Aorta (tissue), 5 donors: ENCODE measurements around the gene SENP3. TPM values are rescaled to one million over a fixed set of nuclear protein-coding genes. Genes with fewer than 3 reads are reported as not detected.
A peak's percentile ranks its signal among the peaks of the same experiment; 100 is the strongest.

Experiments
- ATAC-seq: fragments of 200-7000 bp; cut with Tn5 transposase; one replicate; pipeline ENCODE4 v1.9.1; 2022; ENCODE audit warnings: moderate library complexity; ENCODE audit not compliant: low FRiP score
- DNase-seq, 2 donors: peaks; one replicate each; pipeline ENCODE4 v3.0.0-alpha.2; 2020
- H3K27ac ChIP-seq, 2 donors: one replicate each; pipeline ENCODE4 v1.5.1; 2013; ENCODE audit warnings: low read length in 2 of 2, mild to moderate bottlenecking in 2 of 2, moderate library complexity in 2 of 2, control low read depth in 1 of 2, inconsistent platforms in 1 of 2, low read depth in 1 of 2
- H3K27me3 ChIP-seq, 2 donors: one replicate each; pipeline ENCODE4 v1.6.1; 2013; ENCODE audit warnings: control low read depth in 1 of 2, low read length in 1 of 2, mild to moderate bottlenecking in 1 of 2, moderate library complexity in 1 of 2; ENCODE audit not compliant: insufficient read depth in 2 of 2, control insufficient read depth in 1 of 2
- H3K36me3 ChIP-seq, 2 donors: one replicate each; pipeline ENCODE4 v1.6.1; 2013; ENCODE audit warnings: control low read depth in 1 of 2, low read length in 1 of 2, mild to moderate bottlenecking in 1 of 2; ENCODE audit not compliant: insufficient read depth in 2 of 2, control insufficient read depth in 1 of 2
- H3K4me1 ChIP-seq, 2 donors: one replicate each; pipeline ENCODE4 v1.6.1; 2013; ENCODE audit warnings: low read length in 2 of 2, control low read depth in 1 of 2, mild to moderate bottlenecking in 1 of 2, moderate library complexity in 1 of 2; ENCODE audit not compliant: insufficient read depth in 2 of 2, control insufficient read depth in 1 of 2
- H3K4me3 ChIP-seq, 2 donors: one replicate each; pipeline ENCODE4 v1.5.1; 2013; ENCODE audit warnings: low read length in 2 of 2, control low read depth in 1 of 2, mild to moderate bottlenecking in 1 of 2
- H3K9me3 ChIP-seq: one replicate; pipeline ENCODE4 v1.6.1; 2013; ENCODE audit warnings: mild to moderate bottlenecking, low read length; ENCODE audit not compliant: control insufficient read depth
- WGBS, 2 donors: extraction: QIAGEN DNeasy Blood & Tissue Kit; methylation state at CpG; one replicate each; pipeline ENCODE4 v1.1.7; 2013; 5-methylcytosine and 5-hydroxymethylcytosine counted together
- intact Hi-C, 2 donors: fragments of 100-400 bp; cut with DNase I; formaldehyde crosslinking; loops; one replicate each; pipeline versions ENCODE4 v1.14.2 to v1.15.0; 2022
- polyA plus RNA-seq, 2 donors: library from polyadenylated mRNA; stranded (reverse); fragments of 200-250 nt; gene quantifications; one replicate each; pipeline ENCODE4 v1.2.3, GENCODE V29; 2013
- total RNA-seq, 2 donors: library from RNA; stranded (reverse); fragmentation: NEBNext Ultra II Directional; extraction: Animal tissue kit (Norgen Biotek cat#: 25700); gene quantifications; one replicate each; pipeline ENCODE4 v1.2.1, GENCODE V29; 2021
- donor health status: healthy with polysubstance abuse.
- donor health status: Bipolar disorder and iron deficiency.
- donor health status: DM: no; HTN: no; CAD: no.
- donor health status: DM: no; HTN: no; CAD: no.
- donor health status: DM: yes; HTN: yes; CAD: no.

Gene SENP3
- total and polyA plus RNA-seq, 4 donors = 36.2 to 75.1 (median 43.3) TPM

GRCh38 chr17:7614425-7615264 lies 52.9 kb downstream of the SENP3 start, which contains the start of gene FXR2:
Gene FXR2, minus strand, starts transcription at chr17:7614897. Its CDS starts 365 bp downstream, at chr17:7614532.
- H3K27me3 ChIP-seq = no peaks in the 10 kb centered on the region
- peak; percentile 100 for DNase-seq

GRCh38 chr17:7615265-7615747 lies 53.6 kb downstream of the SENP3 start:
- intact Hi-C loops = loop anchor here in 1 of 2 donors (1.0 kb wide), 1 partner anchor 72 kb away; the partner anchor contains the start of gene TP53
- Histone ChIP-seq H3K4me3 (peak overlapping the region in 1 of 2 donors; percentile 11), H3K27ac (peak overlapping the region in 1 of 2 donors; percentile 58)

More at GRCh38 chr17:7614425-7615264, 52.9 kb downstream of the SENP3 start, which contains the start of gene FXR2:
- H3K36me3 ChIP-seq = no peaks in the 10 kb centered on the region
- peak within 1 kb of the TSS in 1 of 2 donors; percentile 72 for H3K27ac ChIP-seq
- ATAC-seq = peak; percentile 99
- intact Hi-C loops = loop anchor here in 1 of 2 donors (1.0 kb wide), 1 partner anchor 73 kb away; the partner anchor contains the start of gene TP53
- WGBS, 2 donors = 0 to 1% methylated on average over 58 to 93 of the region's 93 CpGs
- peaks cover 2 to 9% of the 10 kb centered on the region in 2 donors for H3K4me1 ChIP-seq
- no peaks in the 10 kb centered on the region for H3K9me3 ChIP-seq
- peak within 1 kb of the TSS; percentile 80 to 97 for H3K4me3 ChIP-seq

DNA sequence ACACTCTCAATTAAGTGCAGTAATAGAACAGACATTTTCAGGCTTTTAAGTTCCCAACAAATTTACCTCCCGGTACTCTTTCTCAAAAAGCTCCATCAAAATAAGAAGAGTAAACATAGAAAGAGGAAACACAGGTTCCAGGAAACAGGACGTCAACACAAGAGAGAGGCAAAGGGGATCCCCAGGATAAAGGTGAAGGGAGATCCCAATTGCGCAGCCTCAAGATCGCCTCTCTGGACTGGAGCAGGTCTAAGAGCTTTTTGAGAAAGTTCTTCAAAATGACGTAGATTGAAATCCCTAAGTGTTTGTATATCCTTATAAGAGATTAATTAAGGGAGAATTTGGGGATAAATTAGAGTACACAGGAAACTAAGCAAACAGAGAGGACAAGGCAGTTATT lies 56.9 kb downstream of the SENP3 start:
- no peak overlapping the region for H3K4me3 ChIP-seq
- no peaks in the 10 kb centered on the region for H3K4me1 ChIP-seq
- H3K27me3 ChIP-seq = no peaks in the 10 kb centered on the region
- H3K9me3 ChIP-seq = no peaks in the 10 kb centered on the region
- no peak for DNase-seq
- H3K36me3 ChIP-seq = no peaks in the 10 kb centered on the region
- WGBS, 2 donors = 82 to 83% methylated on average over 5 of the region's 5 CpGs
- no peak for ATAC-seq
- intact Hi-C loops = no loop called here
- no peak overlapping the region for H3K27ac ChIP-seq

More at GRCh38 chr17:7615265-7615747, 53.6 kb downstream of the SENP3 start:
- DNase-seq (no peak), ATAC-seq (no peak)
- Histone ChIP-seq H3K27me3 (no peaks in the 10 kb centered on the region), H3K36me3 (no peaks in the 10 kb centered on the region), H3K4me1 (peaks cover 2 to 9% of the 10 kb centered on the region in 2 donors), H3K9me3 (no peaks in the 10 kb centered on the region)
- WGBS, 2 donors = 5 to 6% methylated on average over 28 of the region's 28 CpGs

DNA sequence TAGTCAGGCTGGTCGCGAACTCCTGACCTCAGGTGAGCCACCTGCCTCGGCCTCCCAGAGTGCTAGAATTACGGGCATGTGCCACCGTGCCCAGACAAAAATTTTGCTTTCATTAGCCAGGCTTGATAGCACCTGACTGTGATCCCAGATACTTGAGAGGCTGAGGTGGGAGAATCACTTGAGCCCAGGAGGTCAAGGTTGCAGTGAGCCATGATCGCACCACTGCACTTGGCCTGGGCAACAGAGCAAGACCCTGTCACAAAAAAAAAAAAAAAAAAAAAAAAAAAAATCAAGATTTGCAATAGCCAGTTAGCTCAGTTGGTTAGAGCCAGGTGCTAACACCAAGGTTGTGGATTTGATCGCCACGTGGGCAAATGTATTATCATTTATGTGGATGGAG lies 59.1 kb downstream of the SENP3 start:
- Histone ChIP-seq H3K36me3 (no peaks in the 10 kb centered on the region), H3K4me1 (no peaks in the 10 kb centered on the region), H3K27ac (no peak overlapping the region), H3K4me3 (no peak overlapping the region), H3K9me3 (no peaks in the 10 kb centered on the region), H3K27me3 (no peaks in the 10 kb centered on the region)
- intact Hi-C loops = no loop called here
- no peak for DNase-seq
- no peak for ATAC-seq
- WGBS, 2 donors = 93 to 94% methylated on average over 8 of the region's 8 CpGs

Other genes with a start within 250 kb of the SENP3 start
Only the 30 nearest of the 31 such genes appear.
- gene NEURL4, start 232.6 kb upstream of the SENP3 start, total RNA-seq = 10 to 100 TPM; 24.5 to 36.7 TPM
- 10 to 100 TPM in 1 of 2 donors, 1 to 10 TPM in 1; 7.3 to 52.8 TPM for gene NEURL4, start 232.6 kb upstream of the SENP3 start, polyA plus RNA-seq
- gene ACAP1, start 225.4 kb upstream of the SENP3 start, total RNA-seq = 10 to 100 TPM; 18.6 to 21.8 TPM
- 10 to 100 TPM in 1 of 2 donors, 1 to 10 TPM in 1; 6.5 to 10.8 TPM for gene ACAP1, start 225.4 kb upstream of the SENP3 start, polyA plus RNA-seq
- 10 to 100 TPM; 12.4 to 15.8 TPM for gene KCTD11, start 209.8 kb upstream of the SENP3 start, total RNA-seq
- gene KCTD11, start 209.8 kb upstream of the SENP3 start, polyA plus RNA-seq = 10 to 100 TPM; 11.0 to 11.4 TPM
- not detected for gene TMEM95, start 206.8 kb upstream of the SENP3 start, total RNA-seq
- gene TMEM95, start 206.8 kb upstream of the SENP3 start, polyA plus RNA-seq = not detected
- 1 to 10 TPM; 2.4 to 6.6 TPM for gene TNK1, start 180.8 kb upstream of the SENP3 start, total RNA-seq
- 1 to 10 TPM; 1.9 to 3.1 TPM for gene TNK1, start 180.8 kb upstream of the SENP3 start, polyA plus RNA-seq
- 10 to 100 TPM; 41.2 to 43.1 TPM for gene PLSCR3, start 167.4 kb upstream of the SENP3 start, total RNA-seq
- 10 to 100 TPM; 20.5 to 70.8 TPM for gene PLSCR3, start 167.4 kb upstream of the SENP3 start, polyA plus RNA-seq
- 10 to 100 TPM; 35.0 to 40.1 TPM for gene TMEM256, start 157.8 kb upstream of the SENP3 start, total RNA-seq
- gene TMEM256, start 157.8 kb upstream of the SENP3 start, polyA plus RNA-seq = 100 to 1,000 TPM; 134 to 224 TPM
- 10 to 100 TPM; 32.9 to 49.9 TPM for gene NLGN2, start 154.1 kb upstream of the SENP3 start, total RNA-seq
- 10 to 100 TPM in 1 of 2 donors, 1 to 10 TPM in 1; 2.4 to 28.8 TPM for gene NLGN2, start 154.1 kb upstream of the SENP3 start, polyA plus RNA-seq
- gene SPEM1, start 141.6 kb upstream of the SENP3 start, total RNA-seq = not detected
- gene SPEM1, start 141.6 kb upstream of the SENP3 start, polyA plus RNA-seq = not detected
- not detected for gene SPEM2, start 136.3 kb upstream of the SENP3 start, total RNA-seq
- gene SPEM2, start 136.3 kb upstream of the SENP3 start, polyA plus RNA-seq = not detected
- gene SPEM3, start 133.1 kb upstream of the SENP3 start, total RNA-seq = not detected
- not detected for gene SPEM3, start 133.1 kb upstream of the SENP3 start, polyA plus RNA-seq
- 1 to 10 TPM; 3.6 to 5.1 TPM for gene TMEM102, start 126.5 kb upstream of the SENP3 start, total RNA-seq
- gene TMEM102, start 126.5 kb upstream of the SENP3 start, polyA plus RNA-seq = 1 to 10 TPM; 1.8 to 2.7 TPM
- 1 to 10 TPM; 1.2 to 8.0 TPM for gene FGF11, start 122.4 kb upstream of the SENP3 start, total RNA-seq
- gene FGF11, start 122.4 kb upstream of the SENP3 start, polyA plus RNA-seq = under 1 TPM in 1 of 2 donors, not detected in 1; 0.54 TPM
- gene CHRNB1, start 116.9 kb upstream of the SENP3 start, total RNA-seq = 1 to 10 TPM; 6.2 to 8.8 TPM
- 10 to 100 TPM; 11.6 to 18.3 TPM for gene CHRNB1, start 116.9 kb upstream of the SENP3 start, polyA plus RNA-seq
- gene ZBTB4, start 82.3 kb upstream of the SENP3 start, total RNA-seq = 10 to 100 TPM; 67.2 to 81.9 TPM
- gene ZBTB4, start 82.3 kb upstream of the SENP3 start, polyA plus RNA-seq = 10 to 100 TPM; 20.0 to 35.9 TPM
- not detected for gene SLC35G6, start 80.5 kb upstream of the SENP3 start, total RNA-seq
- not detected for gene SLC35G6, start 80.5 kb upstream of the SENP3 start, polyA plus RNA-seq
- gene POLR2A, start 77.6 kb upstream of the SENP3 start, total RNA-seq = 100 to 1,000 TPM in 1 of 2 donors, 10 to 100 TPM in 1; 93.8 to 116 TPM
- gene POLR2A, start 77.6 kb upstream of the SENP3 start, polyA plus RNA-seq = 10 to 100 TPM; 13.4 to 27.9 TPM
- gene TNFSF12, start 12.9 kb upstream of the SENP3 start, total RNA-seq = 10 to 100 TPM; 61.4 to 84.5 TPM
- gene TNFSF12, start 12.9 kb upstream of the SENP3 start, polyA plus RNA-seq = 100 to 1,000 TPM; 135 to 148 TPM
- 10 to 100 TPM; 17.7 to 28.6 TPM for gene TNFSF13, start 3.2 kb upstream of the SENP3 start, total RNA-seq
- 10 to 100 TPM; 25.7 to 26.4 TPM for gene TNFSF13, start 3.2 kb upstream of the SENP3 start, polyA plus RNA-seq
- 100 to 1,000 TPM; 111 to 112 TPM for gene CD68, start 17.7 kb downstream of the SENP3 start, total RNA-seq
- 100 to 1,000 TPM in 1 of 2 donors, 10 to 100 TPM in 1; 55.3 to 111 TPM for gene CD68, start 17.7 kb downstream of the SENP3 start, polyA plus RNA-seq
- 10 to 100 TPM; 21.4 to 24.7 TPM for gene MPDU1, start 21.9 kb downstream of the SENP3 start, total RNA-seq
- 10 to 100 TPM; 12.0 to 20.8 TPM for gene MPDU1, start 21.9 kb downstream of the SENP3 start, polyA plus RNA-seq
- gene SOX15, start 28.2 kb downstream of the SENP3 start, total RNA-seq = 1 to 10 TPM; 1.1 to 2.4 TPM
- gene SOX15, start 28.2 kb downstream of the SENP3 start, polyA plus RNA-seq = 1 to 10 TPM in 1 of 2 donors, under 1 TPM in 1; 0.50 to 2.8 TPM
- 10 to 100 TPM; 25.3 to 31.1 TPM for gene FXR2, start 53.0 kb downstream of the SENP3 start, total RNA-seq
- gene FXR2, start 53.0 kb downstream of the SENP3 start, polyA plus RNA-seq = 10 to 100 TPM; 21.2 to 36.5 TPM
- gene SAT2, start 65.9 kb downstream of the SENP3 start, total RNA-seq = 10 to 100 TPM; 45.9 to 67.4 TPM
- gene SAT2, start 65.9 kb downstream of the SENP3 start, polyA plus RNA-seq = 100 to 1,000 TPM; 152 to 180 TPM
- under 1 TPM in 1 of 2 donors, not detected in 1; 0.33 TPM for gene SHBG, start 68.2 kb downstream of the SENP3 start, total RNA-seq
- gene SHBG, start 68.2 kb downstream of the SENP3 start, polyA plus RNA-seq = under 1 TPM in 1 of 2 donors, not detected in 1; 0.20 TPM
- gene ATP1B2, start 89.0 kb downstream of the SENP3 start, total RNA-seq = 1 to 10 TPM; 2.0 to 7.2 TPM
- gene ATP1B2, start 89.0 kb downstream of the SENP3 start, polyA plus RNA-seq = 1 to 10 TPM; 1.9 to 2.8 TPM
- 10 to 100 TPM; 26.8 to 45.3 TPM for gene TP53, start 125.6 kb downstream of the SENP3 start, total RNA-seq
- 10 to 100 TPM in 1 of 2 donors, 1 to 10 TPM in 1; 9.5 to 10.2 TPM for gene TP53, start 125.6 kb downstream of the SENP3 start, polyA plus RNA-seq
- gene WRAP53, start 126.6 kb downstream of the SENP3 start, total RNA-seq = 1 to 10 TPM; 3.6 to 4.8 TPM
- 1 to 10 TPM; 4.8 to 7.3 TPM for gene WRAP53, start 126.6 kb downstream of the SENP3 start, polyA plus RNA-seq
- under 1 TPM; 0.19 to 0.84 TPM for gene EFNB3, start 143.3 kb downstream of the SENP3 start, total RNA-seq
- under 1 TPM in 1 of 2 donors, not detected in 1; 0.15 TPM for gene EFNB3, start 143.3 kb downstream of the SENP3 start, polyA plus RNA-seq
- gene DNAH2, start 155.8 kb downstream of the SENP3 start, total RNA-seq = 1 to 10 TPM in 1 of 2 donors, under 1 TPM in 1; 0.16 to 1.6 TPM
- gene DNAH2, start 155.8 kb downstream of the SENP3 start, polyA plus RNA-seq = under 1 TPM in 1 of 2 donors, not detected in 1; 0.08 TPM